Mammary epithelial cell (primary cell): ENCODE results near the gene SCGB1A1.

Experiments
- EZH2 ChIP-seq: IDR thresholded peaks from 2 replicates; pipeline ENCODE4 v1.6.1; 2012; ENCODE audit warnings: low read length, inconsistent platforms, borderline replicate concordance
- TF ChIP-seq, protein P1 (sequence below), 2 donors: IDR thresholded peaks in 1 of 2; conservative IDR thresholded peaks in 1 of 2; 2 replicates each; pipeline ENCODE4 v1.5.1; 2011 to 2012; ENCODE audit warnings: inconsistent platforms in 2 of 2, low read length in 2 of 2, mild to moderate bottlenecking in 2 of 2, control low read depth in 1 of 2, low read depth in 1 of 2; ENCODE audit not compliant: insufficient read depth in 1 of 2; ENCODE audit errors: extremely low read depth in 1 of 2

DNA sequence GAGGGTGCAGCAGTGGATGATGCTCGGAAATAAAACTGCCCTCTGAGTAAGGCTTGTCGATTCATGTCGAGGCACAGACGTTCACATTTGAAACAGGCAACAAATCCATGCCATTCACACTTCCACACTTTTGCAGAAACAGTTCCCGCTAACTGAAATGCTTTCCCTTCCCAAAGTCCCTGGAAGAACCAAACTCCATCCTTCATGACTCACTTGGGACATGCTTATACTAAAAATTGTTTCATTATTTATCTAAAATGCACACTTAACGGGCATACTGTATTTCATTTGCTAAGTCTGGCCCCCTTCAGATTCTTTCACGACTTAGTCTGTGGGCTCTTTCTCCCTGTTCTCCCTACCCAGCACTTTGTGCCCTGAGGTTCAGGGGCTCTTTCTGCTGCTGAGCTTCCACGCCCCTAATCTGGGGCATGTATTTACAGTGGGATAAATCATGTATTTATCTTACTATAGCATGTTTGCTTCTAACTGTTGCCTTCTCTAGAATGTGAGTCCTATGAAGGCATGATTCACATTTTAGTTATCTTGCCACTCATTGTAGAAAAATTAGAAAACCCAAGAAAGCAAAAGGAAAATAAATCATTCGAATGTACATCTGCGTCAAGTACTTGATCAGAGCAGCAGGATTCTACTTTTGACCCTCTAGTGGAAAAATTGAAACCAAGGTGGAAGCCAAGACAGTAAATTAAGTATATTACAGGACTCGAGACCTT lies 12.5 kb downstream of the SCGB1A1 start:
- TF ChIP-seq, protein P1, sequence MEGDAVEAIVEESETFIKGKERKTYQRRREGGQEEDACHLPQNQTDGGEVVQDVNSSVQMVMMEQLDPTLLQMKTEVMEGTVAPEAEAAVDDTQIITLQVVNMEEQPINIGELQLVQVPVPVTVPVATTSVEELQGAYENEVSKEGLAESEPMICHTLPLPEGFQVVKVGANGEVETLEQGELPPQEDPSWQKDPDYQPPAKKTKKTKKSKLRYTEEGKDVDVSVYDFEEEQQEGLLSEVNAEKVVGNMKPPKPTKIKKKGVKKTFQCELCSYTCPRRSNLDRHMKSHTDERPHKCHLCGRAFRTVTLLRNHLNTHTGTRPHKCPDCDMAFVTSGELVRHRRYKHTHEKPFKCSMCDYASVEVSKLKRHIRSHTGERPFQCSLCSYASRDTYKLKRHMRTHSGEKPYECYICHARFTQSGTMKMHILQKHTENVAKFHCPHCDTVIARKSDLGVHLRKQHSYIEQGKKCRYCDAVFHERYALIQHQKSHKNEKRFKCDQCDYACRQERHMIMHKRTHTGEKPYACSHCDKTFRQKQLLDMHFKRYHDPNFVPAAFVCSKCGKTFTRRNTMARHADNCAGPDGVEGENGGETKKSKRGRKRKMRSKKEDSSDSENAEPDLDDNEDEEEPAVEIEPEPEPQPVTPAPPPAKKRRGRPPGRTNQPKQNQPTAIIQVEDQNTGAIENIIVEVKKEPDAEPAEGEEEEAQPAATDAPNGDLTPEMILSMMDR (conservative IDR thresholded peaks at IDR 0.05 in 1 of 2, IDR thresholded peaks at IDR 0.05 in 1 of 2; ENCODE audit: extremely low read depth in 1 of 2, insufficient read depth in 1 of 2, low read depth in 1 of 2, low read length in 2 of 2): no peak
- TF ChIP-seq EZH2: no peak
